ENCODE data around the gene TMEM94. TPM values are rescaled to one million over a fixed set of nuclear protein-coding genes. Genes with fewer than 3 reads are reported as not detected.

TMEM94 gene
- total RNA-seq, 1 experiment from 2014 or later, result 61.4 TPM

- Histone ChIP-seq H4K5ac (ENCODE audit: insufficient read length, low read depth, low read length) (no peak overlapping the region), H3K4me2 (ENCODE audit: insufficient read depth, insufficient read length, low read length) (no peak overlapping the region), H2BK5ac (ENCODE audit: insufficient read length, low read length) (no peak overlapping the region), H3K18ac (ENCODE audit: insufficient read length, low read depth, low read length) (no peak overlapping the region), H2BK12ac (ENCODE audit: insufficient read length, low read depth, low read length) (no peak overlapping the region), H2AK5ac (ENCODE audit: insufficient read length, low read length) (no peak overlapping the region), H3K79me2 (ENCODE audit: insufficient read depth, low read length) (no peaks in the 10 kb centered on the region), H3K56ac (ENCODE audit: insufficient read length, low read depth, low read length) (no peak overlapping the region), H3K23me2 (ENCODE audit: insufficient read length, low read depth, low read length, poor library complexity, severe bottlenecking) (no peaks in the 10 kb centered on the region), H2BK15ac (ENCODE audit: low read depth, low read length) (no peak overlapping the region), H3K4me1 (ENCODE audit: insufficient read depth, low read length) (no peaks in the 10 kb centered on the region), H3K27ac (ENCODE audit: insufficient read length, low read depth, low read length) (no peak overlapping the region), H2BK20ac (ENCODE audit: low read depth, low read length, poor library complexity, severe bottlenecking) (no peak overlapping the region), H2AFZ (ENCODE audit: low read length) (no peak overlapping the region), H3K23ac (ENCODE audit: insufficient read length, low read depth, low read length) (no peak overlapping the region), H3K14ac (ENCODE audit: insufficient read depth, low read length) (no peak overlapping the region), H2BK120ac (ENCODE audit: low read depth, low read length, poor library complexity, severe bottlenecking) (no peak overlapping the region), H3K79me1 (ENCODE audit: insufficient read depth, low read depth, low read length, poor library complexity, severe bottlenecking) (no peaks in the 10 kb centered on the region), H3T11ph (ENCODE audit: low read length) (no peak overlapping the region), H3K4ac (ENCODE audit: low read depth, low read length) (no peak overlapping the region), H4K8ac (replicated peaks; ENCODE audit: insufficient read length, low read depth, low read length) (no peak overlapping the region), H3K9ac (ENCODE audit: extremely low read depth, insufficient read length, low read length) (no peak overlapping the region), H3K9me3 (ENCODE audit: control insufficient read depth, low read depth, low read length) (no peaks in the 10 kb centered on the region), H4K20me1 (ENCODE audit: control insufficient read depth, insufficient read depth, insufficient read length) (no peaks in the 10 kb centered on the region), H3K27me3 (ENCODE audit: insufficient read depth, low read length) (no peaks in the 10 kb centered on the region), H4K91ac (ENCODE audit: insufficient read length, low read depth, low read length) (no peak overlapping the region)
- TF ChIP-seq, protein P1, sequence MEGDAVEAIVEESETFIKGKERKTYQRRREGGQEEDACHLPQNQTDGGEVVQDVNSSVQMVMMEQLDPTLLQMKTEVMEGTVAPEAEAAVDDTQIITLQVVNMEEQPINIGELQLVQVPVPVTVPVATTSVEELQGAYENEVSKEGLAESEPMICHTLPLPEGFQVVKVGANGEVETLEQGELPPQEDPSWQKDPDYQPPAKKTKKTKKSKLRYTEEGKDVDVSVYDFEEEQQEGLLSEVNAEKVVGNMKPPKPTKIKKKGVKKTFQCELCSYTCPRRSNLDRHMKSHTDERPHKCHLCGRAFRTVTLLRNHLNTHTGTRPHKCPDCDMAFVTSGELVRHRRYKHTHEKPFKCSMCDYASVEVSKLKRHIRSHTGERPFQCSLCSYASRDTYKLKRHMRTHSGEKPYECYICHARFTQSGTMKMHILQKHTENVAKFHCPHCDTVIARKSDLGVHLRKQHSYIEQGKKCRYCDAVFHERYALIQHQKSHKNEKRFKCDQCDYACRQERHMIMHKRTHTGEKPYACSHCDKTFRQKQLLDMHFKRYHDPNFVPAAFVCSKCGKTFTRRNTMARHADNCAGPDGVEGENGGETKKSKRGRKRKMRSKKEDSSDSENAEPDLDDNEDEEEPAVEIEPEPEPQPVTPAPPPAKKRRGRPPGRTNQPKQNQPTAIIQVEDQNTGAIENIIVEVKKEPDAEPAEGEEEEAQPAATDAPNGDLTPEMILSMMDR (conservative IDR thresholded peaks at IDR 0.05), result no peak
- Mint-ChIP-seq H3K9me3 (no peaks in the 10 kb centered on the region), H3K4me1 (peaks cover under 1 to 1% of the 10 kb centered on the region in 2 experiments; a peak in 1 of 4 replicates), H3K4me3 (no peak overlapping the region), H3K27ac (no peak overlapping the region), H3K27me3 (ENCODE audit: low read depth) (no peaks in the 10 kb centered on the region), H3K36me3 (ENCODE audit: insufficient read depth in 1 of 3, low read depth in 3 of 3) (no peaks in the 10 kb centered on the region)
- no peak for DNase-seq
- WGBS (ENCODE audit: extremely low coverage, insufficient read length, low lambda C conversion rate), result no CpG with 5 or more reads among the region's 2 CpGs
Measured at GRCh38 chr17:75439287-75439686, 17.1 kb upstream of the TMEM94 start.
